SJSA1 (cell line): ENCODE measurements around the gene CNOT4. TPM values are rescaled to one million over a fixed set of nuclear protein-coding genes. Genes with fewer than 3 reads are reported as not detected.
"Not testable (repeated sequence)": the region's sequence is repeated elsewhere in the genome, so short reads cannot be mapped to it uniquely, and the experiment has no call there.

Experiments used
- DNase-seq, 2 experiments: peaks; one replicate each; pipeline ENCODE4 v3.0.0-alpha.2; 2015 to 2020; ENCODE audit warnings: low spot score in 2 of 2, low read depth in 1 of 2
- H3K27ac ChIP-seq: fragments of 250-450 bp; sonication (Bioruptor Pico); 2 replicates; pipeline ENCODE4 v1.5.1; 2020; ENCODE audit warnings: mild to moderate bottlenecking, moderate library complexity
- H3K27me3 ChIP-seq: fragments of 250-450 bp; sonication (Bioruptor Pico); replicated peaks from 2 replicates; pipeline ENCODE4 v1.5.1; 2020; ENCODE audit warnings: mild to moderate bottlenecking, moderate library complexity
- H3K36me3 ChIP-seq: fragments of 250-450 bp; sonication (Bioruptor Pico); 2 replicates; pipeline ENCODE4 v1.5.1; 2020; ENCODE audit warnings: mild to moderate bottlenecking
- H3K4me1 ChIP-seq: fragments of 250-450 bp; sonication (Bioruptor Pico); replicated peaks from 2 replicates; pipeline ENCODE4 v1.6.1; 2021; ENCODE audit warnings: mild to moderate bottlenecking
- H3K4me3 ChIP-seq: fragments of 250-450 bp; sonication (Bioruptor Pico); 2 replicates; pipeline ENCODE4 v1.5.1; 2020; ENCODE audit warnings: mild to moderate bottlenecking
- H3K9me3 ChIP-seq: fragments of 250-450 bp; sonication (Bioruptor Pico); replicated peaks from 2 replicates; pipeline ENCODE4 v1.5.1; 2020; ENCODE audit warnings: mild to moderate bottlenecking
- total RNA-seq: library from RNA; depleted of rRNA; stranded (reverse); fragments of >200 nt; shearing (Covaris generic); gene quantifications from 2 replicates; pipeline ENCODE4 v1.2.3, GENCODE V29; 2014

The CNOT4 gene
- total RNA-seq, 1 experiment from 2014 or later, result 9.1 TPM

GRCh38 chr7:135463908-135464307, 46.0 kb downstream of the CNOT4 start:
- no peak for DNase-seq
- Histone ChIP-seq H3K4me3 (no peak overlapping the region), H3K9me3 (no peaks in the 10 kb centered on the region), H3K4me1 (no peaks in the 10 kb centered on the region), H3K27ac (no peak overlapping the region), H3K36me3 (no peaks in the 10 kb centered on the region), H3K27me3 (no peaks in the 10 kb centered on the region)

- no peak overlapping the region for H3K27ac ChIP-seq
- H3K9me3 ChIP-seq, result no peaks in the 10 kb centered on the region
- no peaks in the 10 kb centered on the region for H3K36me3 ChIP-seq
- DNase-seq, result no peak
- H3K4me1 ChIP-seq, result no peaks in the 10 kb centered on the region
- no peaks in the 10 kb centered on the region for H3K27me3 ChIP-seq
- no peak overlapping the region for H3K4me3 ChIP-seq
Measured at GRCh38 chr7:135459951-135460567, 49.8 kb downstream of the CNOT4 start.

- no peak for DNase-seq
- H3K9me3 ChIP-seq, result no peaks in the 10 kb centered on the region
- no peaks in the 10 kb centered on the region for H3K4me1 ChIP-seq
- no peaks in the 10 kb centered on the region for H3K36me3 ChIP-seq
- H3K27ac ChIP-seq, result no peak overlapping the region
- H3K27me3 ChIP-seq, result no peaks in the 10 kb centered on the region
- no peak overlapping the region for H3K4me3 ChIP-seq
Measured at GRCh38 chr7:135459076-135459475, 50.8 kb downstream of the CNOT4 start.

- H3K4me1 ChIP-seq, result no peaks in the 10 kb centered on the region
- H3K36me3 ChIP-seq, result no peaks in the 10 kb centered on the region
- no peak overlapping the region for H3K27ac ChIP-seq
- H3K4me3 ChIP-seq, result no peak overlapping the region
- no peaks in the 10 kb centered on the region for H3K9me3 ChIP-seq
- no peak for DNase-seq
- H3K27me3 ChIP-seq, result no peaks in the 10 kb centered on the region
Measured at GRCh38 chr7:135454060-135454459, 55.8 kb downstream of the CNOT4 start.

GRCh38 chr7:135449436-135449835, 60.5 kb downstream of the CNOT4 start:
- H3K27ac ChIP-seq, result no peak overlapping the region
- no peaks in the 10 kb centered on the region for H3K27me3 ChIP-seq
- no peak overlapping the region for H3K4me3 ChIP-seq
- H3K9me3 ChIP-seq, result no peaks in the 10 kb centered on the region
- DNase-seq, result no peak
- H3K4me1 ChIP-seq, result no peaks in the 10 kb centered on the region
- H3K36me3 ChIP-seq, result no peaks in the 10 kb centered on the region

GRCh38 chr7:135448753-135449152, 61.1 kb downstream of the CNOT4 start:
- H3K9me3 ChIP-seq, result no peaks in the 10 kb centered on the region
- no peaks in the 10 kb centered on the region for H3K27me3 ChIP-seq
- H3K27ac ChIP-seq, result no peak overlapping the region
- no peaks in the 10 kb centered on the region for H3K36me3 ChIP-seq
- H3K4me1 ChIP-seq, result no peaks in the 10 kb centered on the region
- DNase-seq, result no peak
- no peak overlapping the region for H3K4me3 ChIP-seq

GRCh38 chr7:135447748-135448147, 62.2 kb downstream of the CNOT4 start:
- Histone ChIP-seq H3K36me3 (no peaks in the 10 kb centered on the region), H3K4me3 (no peak overlapping the region), H3K9me3 (no peaks in the 10 kb centered on the region), H3K27ac (no peak overlapping the region), H3K27me3 (no peaks in the 10 kb centered on the region), H3K4me1 (no peaks in the 10 kb centered on the region)
- DNase-seq, result no peak

GRCh38 chr7:135445690-135446089, 64.2 kb downstream of the CNOT4 start:
- no peak for DNase-seq
- Histone ChIP-seq H3K4me3 (no peak overlapping the region), H3K9me3 (no peaks in the 10 kb centered on the region), H3K27ac (no peak overlapping the region), H3K4me1 (no peaks in the 10 kb centered on the region), H3K27me3 (no peaks in the 10 kb centered on the region), H3K36me3 (no peaks in the 10 kb centered on the region)

- not testable (repeated sequence) for H3K9me3 ChIP-seq, H3K27me3 ChIP-seq, H3K27ac ChIP-seq, H3K4me1 ChIP-seq, DNase-seq, H3K36me3 ChIP-seq, H3K4me3 ChIP-seq
Measured at GRCh38 chr7:135445266-135445665, 64.6 kb downstream of the CNOT4 start.

GRCh38 chr7:135441791-135442190, 68.1 kb downstream of the CNOT4 start:
- H3K9me3 ChIP-seq, result no peaks in the 10 kb centered on the region
- no peak overlapping the region for H3K4me3 ChIP-seq
- H3K4me1 ChIP-seq, result no peaks in the 10 kb centered on the region
- H3K27me3 ChIP-seq, result no peaks in the 10 kb centered on the region
- H3K27ac ChIP-seq, result no peak overlapping the region
- no peak for DNase-seq
- H3K36me3 ChIP-seq, result peaks cover 6% of the 10 kb centered on the region

GRCh38 chr7:135434047-135434446, 75.9 kb downstream of the CNOT4 start:
- H3K27me3 ChIP-seq, result no peaks in the 10 kb centered on the region
- no peak for DNase-seq
- no peaks in the 10 kb centered on the region for H3K4me1 ChIP-seq
- H3K36me3 ChIP-seq, result peaks cover 9% of the 10 kb centered on the region
- H3K9me3 ChIP-seq, result no peaks in the 10 kb centered on the region
- H3K4me3 ChIP-seq, result no peak overlapping the region
- H3K27ac ChIP-seq, result no peak overlapping the region

- DNase-seq, result no peak
- Histone ChIP-seq H3K4me1 (no peaks in the 10 kb centered on the region), H3K4me3 (no peak overlapping the region), H3K9me3 (no peaks in the 10 kb centered on the region), H3K27me3 (no peaks in the 10 kb centered on the region), H3K27ac (no peak overlapping the region), H3K36me3 (peaks cover 3% of the 10 kb centered on the region; the same call in 1 of the 2 replicates)
Measured at GRCh38 chr7:135430626-135431025, 79.3 kb downstream of the CNOT4 start.

- H3K4me3 ChIP-seq, result no peak overlapping the region
- H3K36me3 ChIP-seq, result peaks cover 3% of the 10 kb centered on the region; the same call in 1 of the 2 replicates
- DNase-seq, result no peak
- H3K9me3 ChIP-seq, result no peaks in the 10 kb centered on the region
- no peaks in the 10 kb centered on the region for H3K27me3 ChIP-seq
- no peaks in the 10 kb centered on the region for H3K4me1 ChIP-seq
- no peak overlapping the region for H3K27ac ChIP-seq
Measured at GRCh38 chr7:135428879-135429278, 81.0 kb downstream of the CNOT4 start.

- Histone ChIP-seq H3K4me1 (no peaks in the 10 kb centered on the region), H3K4me3 (no peak overlapping the region), H3K27ac (no peak overlapping the region), H3K9me3 (no peaks in the 10 kb centered on the region), H3K27me3 (no peaks in the 10 kb centered on the region), H3K36me3 (peaks cover 3% of the 10 kb centered on the region; the same call in 1 of the 2 replicates)
- no peak for DNase-seq
Measured at GRCh38 chr7:135428011-135428410, 81.9 kb downstream of the CNOT4 start.

GRCh38 chr7:135427166-135427565, 82.7 kb downstream of the CNOT4 start:
- Histone ChIP-seq H3K4me1 (no peaks in the 10 kb centered on the region), H3K4me3 (no peak overlapping the region), H3K9me3 (no peaks in the 10 kb centered on the region), H3K27ac (no peak overlapping the region), H3K27me3 (no peaks in the 10 kb centered on the region), H3K36me3 (no peaks in the 10 kb centered on the region; the same call in 1 of the 2 replicates)
- DNase-seq, result no peak
